H9 (cell line): ENCODE measurements around the gene SNRNP35. TPM values are rescaled to one million over a fixed set of nuclear protein-coding genes. Genes with fewer than 3 reads are reported as not detected.
"Not testable (repeated sequence)": the region's sequence is repeated elsewhere in the genome, so short reads cannot be mapped to it uniquely, and the experiment has no call there.

ENCODE experiments used
- DNase-seq: peaks from one replicate; pipeline ENCODE4 v3.0.0-alpha.2; 2017
- H2AFZ ChIP-seq: one replicate; pipeline ENCODE4 v1.6.1; 2013; ENCODE audit warnings: mild to moderate bottlenecking, low read length, control low read depth, moderate library complexity
- H2AK5ac ChIP-seq: 2 replicates; pipeline ENCODE4 v1.6.1; 2013; ENCODE audit warnings: low read length, control low read depth, mixed read lengths; ENCODE audit not compliant: insufficient read length
- H2BK120ac ChIP-seq: one replicate; pipeline ENCODE4 v1.6.1; 2013; ENCODE audit warnings: low read depth, mild to moderate bottlenecking, low read length, control low read depth, inconsistent platforms; ENCODE audit not compliant: poor library complexity, severe bottlenecking
- H2BK12ac ChIP-seq: 2 replicates; pipeline ENCODE4 v1.6.1; 2013; ENCODE audit warnings: low read length, control low read depth, mixed read lengths, low read depth; ENCODE audit not compliant: insufficient read length
- H2BK15ac ChIP-seq: 2 replicates; pipeline ENCODE4 v1.6.1; 2013; ENCODE audit warnings: low read depth, low read length, control low read depth
- H2BK20ac ChIP-seq: one replicate; pipeline ENCODE4 v1.6.1; 2013; ENCODE audit warnings: low read depth, mild to moderate bottlenecking, low read length, control low read depth, inconsistent platforms; ENCODE audit not compliant: poor library complexity, severe bottlenecking
- H2BK5ac ChIP-seq: 2 replicates; pipeline ENCODE4 v1.6.1; 2013; ENCODE audit warnings: low read length, control low read depth, mixed read lengths; ENCODE audit not compliant: insufficient read length
- H3K14ac ChIP-seq: 2 replicates; pipeline ENCODE4 v1.6.1; 2013; ENCODE audit warnings: low read length, control low read depth; ENCODE audit not compliant: insufficient read depth
- H3K18ac ChIP-seq: 2 replicates; pipeline ENCODE4 v1.6.1; 2013; ENCODE audit warnings: low read depth, mild to moderate bottlenecking, mixed read lengths, low read length, control low read depth; ENCODE audit not compliant: insufficient read length
- H3K23ac ChIP-seq: 2 replicates; pipeline ENCODE4 v1.6.1; 2013; ENCODE audit warnings: low read length, control low read depth, mixed read lengths, low read depth; ENCODE audit not compliant: insufficient read length
- H3K23me2 ChIP-seq: 2 replicates; pipeline ENCODE4 v1.6.1; 2013; ENCODE audit warnings: low read depth, mild to moderate bottlenecking, mixed read lengths, low read length, control low read depth; ENCODE audit not compliant: insufficient read length, poor library complexity, severe bottlenecking
- H3K27ac ChIP-seq: 2 replicates; pipeline ENCODE4 v1.5.1; 2013; ENCODE audit warnings: low read length, control low read depth, mixed read lengths, low read depth; ENCODE audit not compliant: insufficient read length
- H3K27me3 ChIP-seq: 2 replicates; pipeline ENCODE4 v1.6.1; 2013; ENCODE audit warnings: low read length, control low read depth, inconsistent platforms; ENCODE audit not compliant: insufficient read depth
- H3K4ac ChIP-seq: 2 replicates; pipeline ENCODE4 v1.6.1; 2013; ENCODE audit warnings: low read depth, mild to moderate bottlenecking, control low read depth, inconsistent platforms, low read length, moderate library complexity
- H3K4me1 ChIP-seq: 2 replicates; pipeline ENCODE4 v1.6.1; 2013; ENCODE audit warnings: low read length, control low read depth, inconsistent platforms; ENCODE audit not compliant: insufficient read depth
- H3K4me2 ChIP-seq: 2 replicates; pipeline ENCODE4 v1.6.1; 2013; ENCODE audit warnings: low read length, control low read depth, mixed read lengths; ENCODE audit not compliant: insufficient read length, insufficient read depth
- H3K56ac ChIP-seq: 2 replicates; pipeline ENCODE4 v1.6.1; 2013; ENCODE audit warnings: low read depth, mild to moderate bottlenecking, mixed read lengths, low read length, control low read depth; ENCODE audit not compliant: insufficient read length
- H3K79me1 ChIP-seq: 2 replicates; pipeline ENCODE4 v1.6.1; 2013; ENCODE audit warnings: low read depth, mild to moderate bottlenecking, moderate library complexity, low read length, control low read depth, inconsistent platforms; ENCODE audit not compliant: insufficient read depth, poor library complexity, severe bottlenecking
- H3K79me2 ChIP-seq: 2 replicates; pipeline ENCODE4 v1.6.1; 2013; ENCODE audit warnings: low read length, control low read depth, inconsistent platforms; ENCODE audit not compliant: insufficient read depth
- H3K9ac ChIP-seq: 2 replicates; pipeline ENCODE4 v1.6.1; 2013; ENCODE audit warnings: low read length, control low read depth, mixed read lengths; ENCODE audit not compliant: insufficient read length; ENCODE audit errors: extremely low read depth
- H3K9me3 ChIP-seq: one replicate; pipeline ENCODE4 v1.6.1; 2013; ENCODE audit warnings: low read depth, low read length, inconsistent platforms; ENCODE audit not compliant: control insufficient read depth
- H3T11ph ChIP-seq: one replicate; pipeline ENCODE4 v1.6.1; 2013; ENCODE audit warnings: mild to moderate bottlenecking, low read length, control low read depth, inconsistent platforms
- H4K20me1 ChIP-seq: one replicate; pipeline ENCODE4 v1.6.1; 2013; ENCODE audit not compliant: control insufficient read depth, insufficient read length, insufficient read depth
- H4K5ac ChIP-seq: 2 replicates; pipeline ENCODE4 v1.6.1; 2013; ENCODE audit warnings: low read depth, mild to moderate bottlenecking, mixed read lengths, low read length, control low read depth; ENCODE audit not compliant: insufficient read length
- H4K8ac ChIP-seq: replicated peaks from 2 replicates; pipeline ENCODE4 v1.6.1; 2013; ENCODE audit warnings: low read length, control low read depth, mixed read lengths, low read depth; ENCODE audit not compliant: insufficient read length
- H4K91ac ChIP-seq: 2 replicates; pipeline ENCODE4 v1.6.1; 2013; ENCODE audit warnings: low read depth, mild to moderate bottlenecking, moderate library complexity, mixed read lengths, low read length, control low read depth; ENCODE audit not compliant: insufficient read length
- H3K27ac Mint-ChIP-seq, 3 experiments: 2 replicates in 2 of 3; 3 replicates in 1 of 3; pipeline ENCODE4 v1.8.0; 2020 to 2021; ENCODE audit warnings: mixed read lengths in 3 of 3, mild to moderate bottlenecking in 1 of 3, moderate library complexity in 1 of 3
- H3K27me3 Mint-ChIP-seq: 2 replicates; pipeline ENCODE4 v1.8.0; 2021; ENCODE audit warnings: low read depth, mild to moderate bottlenecking, moderate library complexity, mixed read lengths
- H3K36me3 Mint-ChIP-seq, 3 experiments: 2 replicates in 2 of 3; 3 replicates in 1 of 3; pipeline ENCODE4 v1.8.0; 2020 to 2021; ENCODE audit warnings: low read depth in 3 of 3, mixed read lengths in 3 of 3; ENCODE audit not compliant: insufficient read depth in 1 of 3
- H3K4me1 Mint-ChIP-seq, 2 experiments: 2 replicates each; pipeline ENCODE4 v1.8.0; 2020; ENCODE audit warnings: mixed read lengths in 2 of 2
- H3K4me3 Mint-ChIP-seq, 2 experiments: 2 replicates in 1 of 2; 3 replicates in 1 of 2; pipeline ENCODE4 v1.8.0; 2020 to 2021; ENCODE audit warnings: mild to moderate bottlenecking in 2 of 2, mixed read lengths in 2 of 2, moderate library complexity in 1 of 2
- H3K9me3 Mint-ChIP-seq, 2 experiments: 2 replicates in 1 of 2; 3 replicates in 1 of 2; pipeline ENCODE4 v1.8.0; 2020; ENCODE audit warnings: mild to moderate bottlenecking in 2 of 2, mixed read lengths in 2 of 2, moderate library complexity in 1 of 2
- WGBS: extraction: QIAGEN DNeasy Blood & Tissue Kit; methylation state at CpG from one replicate; pipeline ENCODE4 v1.1.7; 2013; ENCODE audit warnings: missing lambda C conversion rate, low lambda C conversion rate, mixed read lengths; ENCODE audit not compliant: insufficient read length; ENCODE audit errors: extremely low coverage; 5-methylcytosine and 5-hydroxymethylcytosine counted together
- total RNA-seq: library from RNA; stranded (reverse); gene quantifications from 2 replicates; pipeline ENCODE4 v1.2.1, GENCODE V29; 2021

SNRNP35 gene
- total RNA-seq, 1 experiment from 2014 or later = 16.3 TPM

- not testable (repeated sequence) for DNase-seq, H2AK5ac ChIP-seq, H2BK120ac ChIP-seq, H3K14ac ChIP-seq, H4K5ac ChIP-seq, H3K4ac ChIP-seq, H3K27me3 ChIP-seq, H3K27ac Mint-ChIP-seq, H3K36me3 Mint-ChIP-seq, H4K20me1 ChIP-seq, H2AFZ ChIP-seq, H3K18ac ChIP-seq, H2BK15ac ChIP-seq, H3K4me2 ChIP-seq, H2BK5ac ChIP-seq, H3K4me3 Mint-ChIP-seq, H3K4me1 ChIP-seq, H3K79me1 ChIP-seq, H3K79me2 ChIP-seq, H2BK20ac ChIP-seq, H3K4me1 Mint-ChIP-seq, H3K9me3 ChIP-seq, H3K56ac ChIP-seq, H3T11ph ChIP-seq, H3K9ac ChIP-seq, H3K23ac ChIP-seq, H2BK12ac ChIP-seq, H4K8ac ChIP-seq, H4K91ac ChIP-seq, H3K27ac ChIP-seq, H3K9me3 Mint-ChIP-seq
- peaks cover 25% of the 10 kb centered on the region for H3K27me3 Mint-ChIP-seq
- no CpG with 5 or more reads among the region's 15 CpGs for WGBS
- H3K23me2 ChIP-seq = peaks cover 11% of the 10 kb centered on the region
These were observed 25.8 kb upstream of the SNRNP35 start for GRCh38 chr12:123431951-123432817.
